GM12878 (cell line): ENCODE data around the gene DPM1. TPM values are rescaled to one million over a fixed set of nuclear protein-coding genes. Genes with fewer than 3 reads are reported as not detected.

ENCODE experiments used
- polyA plus RNA-seq, 11 experiments: library from polyadenylated mRNA; depleted of rRNA in 4 of 11; unstranded in 6 of 11; stranded (reverse) in 5 of 11; fragments of >200 nt; fragmentation: Nextera tagmentation in 4 of 11; fragmentation: Illumina TruSeq in 1 of 11; extraction: Ambion mirVana in 4 of 11; extraction: Trizol in 1 of 11; gene quantifications; 1 replicate in 1 of 11; 2 replicates in 10 of 11; pipeline versions ENCODE4 v1.2.1 to v1.2.3, GENCODE V29; 2011 to 2016; ENCODE audit warnings: inconsistent platforms in 2 of 11, missing spikeins in 2 of 11, low read depth in 1 of 11
- total RNA-seq, 4 experiments: library from RNA; depleted of rRNA in 3 of 4; stranded (reverse); fragments of >200 nt in 3 of 4; fragmentation: Illumina TruSeq in 1 of 4; extraction: Trizol in 1 of 4; gene quantifications; 2 replicates each; pipeline versions ENCODE4 v1.2.1 to v1.2.3, GENCODE V29; 2013 to 2021

Gene DPM1
- total and polyA plus RNA-seq, 10 of the 15 experiments (the other 5 are each of a cell fraction or from before 2014, with no cell fraction given) = 53.3 to 167 (median 108) TPM

Other genes with a start within 250 kb of the DPM1 start
- 2.1 and 2.6 TPM in 2 replicates for gene PARD6B, start 227.0 kb downstream of the DPM1 start, total RNA-seq (2014; rRNA removed)
- 3.0 and 3.1 TPM in 2 replicates for gene PARD6B, start 227.0 kb downstream of the DPM1 start, total RNA-seq (2014; rRNA removed; fragmentation: Illumina TruSeq; extraction: Trizol)
- gene PARD6B, start 227.0 kb downstream of the DPM1 start, total RNA-seq (2021) = 4.3 and 4.7 TPM in 2 replicates
- gene PARD6B, start 227.0 kb downstream of the DPM1 start, polyA plus RNA-seq (2011; rRNA removed) = 1.3 and 2.6 TPM in 2 replicates
- 0.65 and 1.1 TPM in 2 replicates for gene PARD6B, start 227.0 kb downstream of the DPM1 start, polyA plus RNA-seq (2014; fragmentation: Illumina TruSeq; extraction: Trizol)
- 1 to 10 TPM in 1 of 2 experiments, under 1 TPM in 1; 0.57 to 1.9 TPM for gene PARD6B, start 227.0 kb downstream of the DPM1 start, polyA plus RNA-seq (2014; fragmentation: Nextera tagmentation; extraction: Ambion mirVana)
- 0.85 and 0.86 TPM in 2 replicates for gene PARD6B, start 227.0 kb downstream of the DPM1 start, polyA plus RNA-seq (2014; rRNA removed)
- 1 to 10 TPM; 2.5 to 3.0 TPM for gene PARD6B, start 227.0 kb downstream of the DPM1 start, polyA plus RNA-seq (2016; fragmentation: Nextera tagmentation; extraction: Ambion mirVana)
- gene BCAS4, start 163.5 kb downstream of the DPM1 start, total RNA-seq (2014; rRNA removed) = 196 and 212 TPM in 2 replicates
- gene BCAS4, start 163.5 kb downstream of the DPM1 start, total RNA-seq (2014; rRNA removed; fragmentation: Illumina TruSeq; extraction: Trizol) = 30.7 and 40.4 TPM in 2 replicates
- 84.3 and 90.1 TPM in 2 replicates for gene BCAS4, start 163.5 kb downstream of the DPM1 start, total RNA-seq (2021)
- gene BCAS4, start 163.5 kb downstream of the DPM1 start, polyA plus RNA-seq (2011; rRNA removed) = 21.8 and 31.5 TPM in 2 replicates
- gene BCAS4, start 163.5 kb downstream of the DPM1 start, polyA plus RNA-seq (2014; fragmentation: Illumina TruSeq; extraction: Trizol) = 19.5 and 30.1 TPM in 2 replicates
- 10 to 100 TPM; 14.8 to 34.2 TPM for gene BCAS4, start 163.5 kb downstream of the DPM1 start, polyA plus RNA-seq (2014; fragmentation: Nextera tagmentation; extraction: Ambion mirVana)
- 214 and 266 TPM in 2 replicates for gene BCAS4, start 163.5 kb downstream of the DPM1 start, polyA plus RNA-seq (2014; rRNA removed)
- 100 to 1,000 TPM; 127 to 132 TPM for gene BCAS4, start 163.5 kb downstream of the DPM1 start, polyA plus RNA-seq (2016; fragmentation: Nextera tagmentation; extraction: Ambion mirVana)
- gene ADNP, start 27.1 kb downstream of the DPM1 start, total RNA-seq (2014; rRNA removed) = 22.8 and 23.0 TPM in 2 replicates
- 28.3 and 30.4 TPM in 2 replicates for gene ADNP, start 27.1 kb downstream of the DPM1 start, total RNA-seq (2014; rRNA removed; fragmentation: Illumina TruSeq; extraction: Trizol)
- gene ADNP, start 27.1 kb downstream of the DPM1 start, total RNA-seq (2021) = 74.4 and 74.5 TPM in 2 replicates
- 30.6 and 40.0 TPM in 2 replicates for gene ADNP, start 27.1 kb downstream of the DPM1 start, polyA plus RNA-seq (2011; rRNA removed)
- gene ADNP, start 27.1 kb downstream of the DPM1 start, polyA plus RNA-seq (2014; fragmentation: Illumina TruSeq; extraction: Trizol) = 66.9 and 82.8 TPM in 2 replicates
- gene ADNP, start 27.1 kb downstream of the DPM1 start, polyA plus RNA-seq (2014; fragmentation: Nextera tagmentation; extraction: Ambion mirVana) = 10 to 100 TPM; 25.9 to 39.7 TPM
- 23.6 and 28.1 TPM in 2 replicates for gene ADNP, start 27.1 kb downstream of the DPM1 start, polyA plus RNA-seq (2014; rRNA removed)
- gene ADNP, start 27.1 kb downstream of the DPM1 start, polyA plus RNA-seq (2016; fragmentation: Nextera tagmentation; extraction: Ambion mirVana) = 10 to 100 TPM; 39.1 to 40.3 TPM
- gene MOCS3, start 286 bp upstream of the DPM1 start, total RNA-seq (2014; rRNA removed) = 5.7 and 5.9 TPM in 2 replicates
- 3.0 and 3.3 TPM in 2 replicates for gene MOCS3, start 286 bp upstream of the DPM1 start, total RNA-seq (2014; rRNA removed; fragmentation: Illumina TruSeq; extraction: Trizol)
- gene MOCS3, start 286 bp upstream of the DPM1 start, total RNA-seq (2021) = 4.7 and 5.2 TPM in 2 replicates
- gene MOCS3, start 286 bp upstream of the DPM1 start, polyA plus RNA-seq (2011; rRNA removed) = 2.0 and 2.2 TPM in 2 replicates
- gene MOCS3, start 286 bp upstream of the DPM1 start, polyA plus RNA-seq (2014; fragmentation: Illumina TruSeq; extraction: Trizol) = 2.4 and 2.8 TPM in 2 replicates
- gene MOCS3, start 286 bp upstream of the DPM1 start, polyA plus RNA-seq (2014; fragmentation: Nextera tagmentation; extraction: Ambion mirVana) = under 1 TPM; 0.87 to 0.99 TPM
- gene MOCS3, start 286 bp upstream of the DPM1 start, polyA plus RNA-seq (2014; rRNA removed) = 3.6 and 4.6 TPM in 2 replicates
- 1 to 10 TPM; 4.0 to 4.6 TPM for gene MOCS3, start 286 bp upstream of the DPM1 start, polyA plus RNA-seq (2016; fragmentation: Nextera tagmentation; extraction: Ambion mirVana)
- not detected in 2 replicates for gene KCNG1, start 64.6 kb upstream of the DPM1 start, total RNA-seq (2014; rRNA removed)
- gene KCNG1, start 64.6 kb upstream of the DPM1 start, total RNA-seq (2014; rRNA removed; fragmentation: Illumina TruSeq; extraction: Trizol) = not detected in 2 replicates
- not detected in 2 replicates for gene KCNG1, start 64.6 kb upstream of the DPM1 start, total RNA-seq (2021)
- gene KCNG1, start 64.6 kb upstream of the DPM1 start, polyA plus RNA-seq (2011; rRNA removed) = not detected in 2 replicates
- not detected in 2 replicates for gene KCNG1, start 64.6 kb upstream of the DPM1 start, polyA plus RNA-seq (2014; fragmentation: Illumina TruSeq; extraction: Trizol)
- gene KCNG1, start 64.6 kb upstream of the DPM1 start, polyA plus RNA-seq (2014; fragmentation: Nextera tagmentation; extraction: Ambion mirVana) = not detected
- gene KCNG1, start 64.6 kb upstream of the DPM1 start, polyA plus RNA-seq (2014; rRNA removed) = not detected in 2 replicates
- gene KCNG1, start 64.6 kb upstream of the DPM1 start, polyA plus RNA-seq (2016; fragmentation: Nextera tagmentation; extraction: Ambion mirVana) = not detected